Caco-2 (cell line): ENCODE measurements around the gene FUT7. TPM values are rescaled to one million over a fixed set of nuclear protein-coding genes. Genes with fewer than 3 reads are reported as not detected.

Experiments used
- BruUV-seq: library from RNA; stranded (reverse); fragments of 400-500 nt; replicated peaks from 2 replicates; lab custom pipeline; 2021; lab: Mats Ljungman, UMichigan
- CTCF ChIA-PET: fragments of 300-600 bp; sonication (Branson Sonifier 250); formaldehyde crosslinking; loops from one replicate; lab custom pipeline; 2022; ENCODE audit warnings: antibody characterized with exemption; lab: Charles Lee
- POLR2A ChIA-PET: fragments of 300-600 bp; sonication (Branson Sonifier 250); formaldehyde crosslinking; loops from one replicate; lab custom pipeline; 2022; ENCODE audit warnings: antibody characterized with exemption; lab: Charles Lee
- DNase-seq, 2 experiments: peaks; one replicate each; pipeline versions ENCODE4 v3.0.0 to v3.0.0-alpha.2; 2020 to 2022
- H3K27me3 ChIP-seq: replicated peaks from 2 replicates; pipeline ENCODE4 v1.6.0; 2011; ENCODE audit warnings: low read length; ENCODE audit not compliant: control insufficient read depth, insufficient read depth
- H3K36me3 ChIP-seq: 2 replicates; pipeline ENCODE4 v1.5.1; 2011; ENCODE audit warnings: low read length; ENCODE audit not compliant: control insufficient read depth, insufficient read depth
- H3K4me1 ChIP-seq: fragments of 250-450 bp; sonication (Bioruptor Pico); 2 replicates; pipeline ENCODE4 v1.5.1; 2020; ENCODE audit warnings: mild to moderate bottlenecking
- H3K4me3 ChIP-seq: 2 replicates; pipeline ENCODE4 v1.5.1; 2011; ENCODE audit warnings: low read depth, mild to moderate bottlenecking, control low read depth, low read length
- H3K9me3 ChIP-seq: fragments of 250-450 bp; sonication (Bioruptor Pico); 2 replicates; pipeline ENCODE4 v1.5.1; 2020; ENCODE audit warnings: mild to moderate bottlenecking, moderate library complexity
- H3K27ac Mint-ChIP-seq: one replicate; pipeline ENCODE4 v1.8.0; 2022; ENCODE audit warnings: mixed read lengths; ENCODE audit not compliant: unreplicated experiment
- H3K27me3 Mint-ChIP-seq: one replicate; pipeline ENCODE4 v1.8.0; 2022; ENCODE audit warnings: mixed read lengths; ENCODE audit not compliant: insufficient read depth, unreplicated experiment
- H3K36me3 Mint-ChIP-seq: one replicate; pipeline ENCODE4 v1.8.0; 2022; ENCODE audit warnings: mild to moderate bottlenecking, mixed read lengths; ENCODE audit not compliant: insufficient read depth, unreplicated experiment
- H3K4me1 Mint-ChIP-seq: one replicate; pipeline ENCODE4 v1.8.0; 2022; ENCODE audit warnings: low read depth, mixed read lengths; ENCODE audit not compliant: unreplicated experiment
- H3K4me3 Mint-ChIP-seq: one replicate; pipeline ENCODE4 v1.8.0; 2022; ENCODE audit warnings: mild to moderate bottlenecking, moderate library complexity, mixed read lengths; ENCODE audit not compliant: unreplicated experiment
- H3K9me3 Mint-ChIP-seq: one replicate; pipeline ENCODE4 v1.8.0; 2022; ENCODE audit warnings: mixed read lengths; ENCODE audit not compliant: unreplicated experiment
- intact Hi-C: fragments of 100-400 bp; cut with micrococcal nuclease; formaldehyde crosslinking; loops from one replicate; pipeline ENCODE4 v1.10.0; 2022; ENCODE audit not compliant: unreplicated experiment
- total RNA-seq: library from RNA; stranded (reverse); gene quantifications from 2 replicates; pipeline ENCODE4 v1.2.3, GENCODE V29; 2022
- TF ChIP-seq, protein P1 (sequence below), 2 experiments: fragments of 200-600 bp in 1 of 2; IDR thresholded peaks; 1 replicate in 1 of 2; 2 replicates in 1 of 2; pipeline versions ENCODE4 v1.5.1 to v1.8.0; 2011 to 2022; ENCODE audit warnings: antibody characterized with exemption in 1 of 2, control low read depth in 1 of 2, inconsistent platforms in 1 of 2, low read depth in 1 of 2, low read length in 1 of 2, mild to moderate bottlenecking in 1 of 2, moderate library complexity in 1 of 2; ENCODE audit not compliant: insufficient read depth in 1 of 2, severe bottlenecking in 1 of 2, unreplicated experiment in 1 of 2

FUT7 gene
- total RNA-seq, 1 experiment from 2014 or later, result not detected

DNA sequence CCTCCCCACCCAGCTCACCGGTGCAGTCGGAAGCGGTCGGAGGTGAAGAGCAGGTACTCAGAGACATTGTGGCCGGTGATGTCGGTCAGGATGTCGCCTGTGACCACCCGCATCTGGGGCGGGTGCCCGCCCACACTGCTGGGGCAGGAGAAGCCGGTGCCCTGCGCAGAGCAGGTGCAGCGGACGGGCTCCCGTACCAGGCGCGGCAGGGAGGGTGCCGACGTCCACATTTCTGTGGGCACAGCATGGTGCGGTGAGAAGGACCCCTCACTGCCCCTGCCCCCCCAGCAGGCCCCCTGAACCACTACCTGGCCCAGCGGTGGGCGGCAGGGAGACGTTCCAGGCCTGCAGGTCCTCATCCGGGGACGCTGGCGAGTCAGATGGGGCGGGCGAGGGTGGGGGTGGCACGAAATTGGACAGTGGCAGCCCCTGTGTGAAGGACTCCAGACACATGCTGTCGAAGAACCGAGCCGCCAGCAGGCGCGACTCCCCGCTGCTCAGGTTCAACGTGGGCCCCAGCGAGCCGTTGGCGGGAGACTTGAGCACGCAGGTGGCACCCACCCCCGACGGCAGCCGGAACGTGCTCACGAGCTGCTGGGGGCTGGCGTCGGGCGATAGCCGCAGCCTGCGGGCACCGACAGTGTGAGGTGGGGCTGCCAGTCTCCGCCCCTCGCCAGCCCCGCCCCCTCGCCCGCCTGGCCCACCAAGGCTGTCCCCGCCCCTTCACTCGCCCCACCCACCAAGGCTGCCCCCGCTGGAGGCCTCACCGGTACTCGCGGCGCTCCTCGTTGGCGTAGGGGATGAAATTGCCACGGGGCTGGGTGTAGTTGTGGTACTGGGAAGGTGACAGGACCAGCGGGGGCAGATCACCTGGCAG is 19.0 kb downstream of the FUT7 start:
- CTCF ChIA-PET, result no interaction called here
- intact Hi-C loops, result no loop called here

DNA sequence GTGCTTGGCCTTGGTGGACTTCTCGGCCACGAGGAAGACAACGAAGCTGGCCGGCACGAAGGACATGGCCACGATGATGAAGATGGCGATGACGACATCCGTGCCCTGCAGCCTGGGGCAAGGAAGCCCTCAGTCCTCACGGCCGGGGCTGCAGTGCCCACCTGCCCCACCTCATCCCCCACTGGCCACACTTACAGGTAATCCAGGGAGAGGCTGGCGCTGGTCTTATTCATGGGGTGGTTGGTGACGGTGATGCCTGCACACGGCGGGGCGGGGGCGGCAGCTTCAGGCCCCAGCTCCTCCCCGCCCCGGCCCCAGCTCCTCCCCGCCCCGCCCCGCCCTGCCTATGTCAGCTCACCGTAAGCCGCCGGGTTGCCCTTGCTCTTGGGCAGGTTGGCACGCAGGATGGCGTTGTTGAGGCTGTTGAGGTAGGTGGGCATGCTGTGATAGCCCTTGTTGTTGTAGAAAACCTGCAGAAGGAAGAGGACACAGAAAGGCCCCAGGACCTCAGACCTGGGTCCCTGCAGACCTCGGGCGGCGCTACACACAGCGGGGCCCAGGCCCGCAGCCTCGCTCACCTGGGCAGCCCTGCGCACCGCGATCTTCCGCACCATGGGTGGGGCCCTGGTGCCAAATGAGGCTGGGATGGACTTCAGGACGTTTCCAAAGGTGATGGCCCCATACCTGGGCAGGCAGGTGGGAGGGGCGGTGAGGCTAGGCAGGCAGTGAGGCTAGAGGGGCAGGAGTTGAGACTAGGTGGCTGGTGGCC is 19.8 kb downstream of the FUT7 start:
- ChIA-PET POLR2A (no interaction called here), CTCF (no interaction called here)
- Mint-ChIP-seq H3K4me1 (no peaks in the 10 kb centered on the region), H3K4me3 (no peak overlapping the region), H3K36me3 (no peaks in the 10 kb centered on the region), H3K9me3 (no peaks in the 10 kb centered on the region), H3K27me3 (no peaks in the 10 kb centered on the region), H3K27ac (no peak overlapping the region)
- H3K9me3 ChIP-seq, result no peaks in the 10 kb centered on the region
- intact Hi-C loops, result no loop called here
- H3K4me3 ChIP-seq, result no peak overlapping the region
- no TSS peak for BruUV-seq
- DNase-seq, result no peak
- H3K27me3 ChIP-seq, result no peaks in the 10 kb centered on the region
- no peaks in the 10 kb centered on the region; the same call in 1 of the 2 replicates for H3K36me3 ChIP-seq
- H3K4me1 ChIP-seq, result no peaks in the 10 kb centered on the region
- TF ChIP-seq, protein P1, sequence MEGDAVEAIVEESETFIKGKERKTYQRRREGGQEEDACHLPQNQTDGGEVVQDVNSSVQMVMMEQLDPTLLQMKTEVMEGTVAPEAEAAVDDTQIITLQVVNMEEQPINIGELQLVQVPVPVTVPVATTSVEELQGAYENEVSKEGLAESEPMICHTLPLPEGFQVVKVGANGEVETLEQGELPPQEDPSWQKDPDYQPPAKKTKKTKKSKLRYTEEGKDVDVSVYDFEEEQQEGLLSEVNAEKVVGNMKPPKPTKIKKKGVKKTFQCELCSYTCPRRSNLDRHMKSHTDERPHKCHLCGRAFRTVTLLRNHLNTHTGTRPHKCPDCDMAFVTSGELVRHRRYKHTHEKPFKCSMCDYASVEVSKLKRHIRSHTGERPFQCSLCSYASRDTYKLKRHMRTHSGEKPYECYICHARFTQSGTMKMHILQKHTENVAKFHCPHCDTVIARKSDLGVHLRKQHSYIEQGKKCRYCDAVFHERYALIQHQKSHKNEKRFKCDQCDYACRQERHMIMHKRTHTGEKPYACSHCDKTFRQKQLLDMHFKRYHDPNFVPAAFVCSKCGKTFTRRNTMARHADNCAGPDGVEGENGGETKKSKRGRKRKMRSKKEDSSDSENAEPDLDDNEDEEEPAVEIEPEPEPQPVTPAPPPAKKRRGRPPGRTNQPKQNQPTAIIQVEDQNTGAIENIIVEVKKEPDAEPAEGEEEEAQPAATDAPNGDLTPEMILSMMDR (IDR thresholded peaks at IDR 0.05; ENCODE audit: insufficient read depth in 1 of 2, low read depth in 1 of 2, low read length in 1 of 2, severe bottlenecking in 1 of 2, unreplicated experiment in 1 of 2), result no peak

More for the DNA sequence above, 19.0 kb downstream of the FUT7 start:
- H3K27me3 ChIP-seq, result no peaks in the 10 kb centered on the region
- TF ChIP-seq, protein P1 (IDR thresholded peaks at IDR 0.05; ENCODE audit: insufficient read depth in 1 of 2, low read depth in 1 of 2, low read length in 1 of 2, severe bottlenecking in 1 of 2, unreplicated experiment in 1 of 2), result no peak
- no TSS peak for BruUV-seq
- H3K36me3 Mint-ChIP-seq, result no peaks in the 10 kb centered on the region
- H3K4me3 Mint-ChIP-seq, result no peak overlapping the region
- DNase-seq, result no peak
- no peaks in the 10 kb centered on the region; the same call in 1 of the 2 replicates for H3K36me3 ChIP-seq
- POLR2A ChIA-PET, result no interaction called here
- H3K9me3 Mint-ChIP-seq, result no peaks in the 10 kb centered on the region
- H3K27me3 Mint-ChIP-seq, result no peaks in the 10 kb centered on the region
- H3K4me3 ChIP-seq, result no peak overlapping the region
- no peaks in the 10 kb centered on the region for H3K4me1 ChIP-seq
- no peak overlapping the region for H3K27ac Mint-ChIP-seq
- no peaks in the 10 kb centered on the region for H3K4me1 Mint-ChIP-seq
- H3K9me3 ChIP-seq, result no peaks in the 10 kb centered on the region

DNA sequence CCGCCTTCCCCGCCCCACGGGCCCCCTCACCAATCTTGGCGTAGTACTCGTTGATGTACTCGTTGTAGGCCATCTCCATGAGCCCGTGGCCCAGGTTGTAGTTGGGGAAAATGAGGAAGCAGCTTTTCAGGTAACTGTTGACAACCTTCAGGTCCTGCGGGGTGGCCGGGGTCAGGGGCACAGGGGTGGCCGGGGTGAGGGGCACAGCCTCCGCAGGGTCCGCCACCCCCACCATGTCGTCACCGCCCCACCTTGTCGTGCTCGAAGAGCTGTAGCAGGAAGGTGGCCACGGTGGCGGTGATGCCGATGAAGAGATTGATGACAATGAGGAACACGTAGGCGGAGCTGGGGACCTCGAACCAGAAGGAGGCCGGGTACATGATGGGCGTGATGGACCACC is 20.7 kb downstream of the FUT7 start:
- H3K27me3 Mint-ChIP-seq, result no peaks in the 10 kb centered on the region
- H3K36me3 Mint-ChIP-seq, result no peaks in the 10 kb centered on the region
- intact Hi-C loops, result no loop called here
- H3K4me1 Mint-ChIP-seq, result no peaks in the 10 kb centered on the region
- H3K27me3 ChIP-seq, result no peaks in the 10 kb centered on the region
- no peaks in the 10 kb centered on the region; the same call in 1 of the 2 replicates for H3K36me3 ChIP-seq
- POLR2A ChIA-PET, result no interaction called here
- H3K9me3 Mint-ChIP-seq, result no peaks in the 10 kb centered on the region
- no peaks in the 10 kb centered on the region for H3K4me1 ChIP-seq
- H3K4me3 ChIP-seq, result no peak overlapping the region
- H3K9me3 ChIP-seq, result no peaks in the 10 kb centered on the region
- CTCF ChIA-PET, result no interaction called here
- no TSS peak for BruUV-seq
- no peak for DNase-seq
- TF ChIP-seq, protein P1 (IDR thresholded peaks at IDR 0.05; ENCODE audit: insufficient read depth in 1 of 2, low read depth in 1 of 2, low read length in 1 of 2, severe bottlenecking in 1 of 2, unreplicated experiment in 1 of 2), result no peak
- H3K27ac Mint-ChIP-seq, result no peak overlapping the region
- H3K4me3 Mint-ChIP-seq, result no peak overlapping the region
